SH-SY5Y (cell line): ENCODE measurements around the gene MYL3.

Source experiments
- GATA2 ChIP-seq: IDR thresholded peaks from 2 replicates; pipeline ENCODE4 v1.6.1; 2011; ENCODE audit warnings: mild to moderate bottlenecking, low read depth, low read length
- GATA3 ChIP-seq: IDR thresholded peaks from 2 replicates; pipeline ENCODE4 v1.6.1; 2011; ENCODE audit warnings: low read depth, mild to moderate bottlenecking, low read length, moderate library complexity

Gene MYL3

GRCh38 chr3:46863261-46863782 lies at the start of gene MYL3:
MYL3 (minus strand) TSS chr3:46863444; CDS start chr3:46863390, 54 bp downstream.
- TF ChIP-seq GATA2 = no peak
- TF ChIP-seq GATA3 = no peak

GRCh38 chr3:46912986-46913385 lies 49.7 kb upstream of the MYL3 start:
- no peak for TF ChIP-seq GATA2
- TF ChIP-seq GATA3 = no peak

GRCh38 chr3:46910166-46910760 lies 47.0 kb upstream of the MYL3 start:
- TF ChIP-seq GATA3 (no peak), GATA2 (no peak)

GRCh38 chr3:46909535-46910161 lies 46.4 kb upstream of the MYL3 start:
- TF ChIP-seq GATA2 (no peak), GATA3 (no peak)

GRCh38 chr3:46908986-46909534 lies 45.8 kb upstream of the MYL3 start:
- TF ChIP-seq GATA3 (no peak), GATA2 (no peak)

- TF ChIP-seq GATA2 = no peak
- no peak for TF ChIP-seq GATA3
These were observed 45.2 kb upstream of the MYL3 start for GRCh38 chr3:46908294-46908985.

GRCh38 chr3:46907960-46908293 lies 44.7 kb upstream of the MYL3 start:
- no peak for TF ChIP-seq GATA2
- TF ChIP-seq GATA3 = no peak

DNA sequence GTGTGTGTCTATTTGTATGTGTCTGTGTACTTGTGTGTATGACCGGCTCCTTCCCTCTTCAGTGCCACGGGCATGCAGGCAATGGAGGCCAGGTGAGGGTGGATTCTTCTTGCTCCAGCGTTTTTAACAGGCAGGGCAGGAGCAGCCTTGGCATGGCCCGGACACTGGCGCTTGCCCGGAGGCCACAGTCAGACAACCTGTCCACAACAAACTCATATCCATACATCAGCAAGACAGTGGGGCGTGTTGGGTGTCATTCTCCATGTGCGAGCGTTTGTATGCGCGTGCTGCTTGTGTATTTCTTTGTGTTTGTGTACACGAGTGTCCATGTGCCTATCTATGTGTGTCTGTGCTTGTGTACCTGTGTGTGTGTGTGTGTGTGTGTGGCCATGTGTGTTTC lies 44.0 kb upstream of the MYL3 start:
- no peak for TF ChIP-seq GATA2
- TF ChIP-seq GATA3 = no peak

DNA sequence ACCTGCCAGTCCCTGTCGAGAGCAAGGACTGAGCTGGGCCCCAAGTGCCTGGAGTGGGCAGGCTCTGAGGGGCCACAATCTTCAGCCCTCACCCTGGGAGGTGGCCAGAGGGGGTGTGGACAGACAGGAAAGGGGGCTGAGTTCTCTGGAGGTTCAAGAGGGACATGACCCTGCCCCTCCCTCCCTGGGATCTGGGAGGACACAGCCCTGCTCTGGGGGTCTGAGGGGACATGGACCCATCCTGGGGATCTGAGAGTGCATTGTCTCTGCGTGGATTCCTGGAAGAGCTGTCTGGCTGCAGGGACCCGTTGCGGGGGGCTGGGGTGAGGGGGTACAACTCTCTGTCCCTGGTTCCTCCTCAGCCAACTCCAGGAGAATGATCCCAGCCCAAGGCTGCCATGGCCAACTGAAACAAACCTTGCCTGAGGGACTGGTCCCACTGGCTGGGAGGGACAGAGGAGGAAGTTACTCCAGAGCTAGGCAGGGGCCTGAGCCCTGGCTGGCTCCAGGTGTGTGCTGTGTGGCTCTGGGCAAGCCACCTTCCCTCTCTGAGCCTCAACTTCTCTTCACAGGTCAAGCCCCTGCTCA lies 43.3 kb upstream of the MYL3 start:
- TF ChIP-seq GATA3 = no peak
- TF ChIP-seq GATA2 = no peak

DNA sequence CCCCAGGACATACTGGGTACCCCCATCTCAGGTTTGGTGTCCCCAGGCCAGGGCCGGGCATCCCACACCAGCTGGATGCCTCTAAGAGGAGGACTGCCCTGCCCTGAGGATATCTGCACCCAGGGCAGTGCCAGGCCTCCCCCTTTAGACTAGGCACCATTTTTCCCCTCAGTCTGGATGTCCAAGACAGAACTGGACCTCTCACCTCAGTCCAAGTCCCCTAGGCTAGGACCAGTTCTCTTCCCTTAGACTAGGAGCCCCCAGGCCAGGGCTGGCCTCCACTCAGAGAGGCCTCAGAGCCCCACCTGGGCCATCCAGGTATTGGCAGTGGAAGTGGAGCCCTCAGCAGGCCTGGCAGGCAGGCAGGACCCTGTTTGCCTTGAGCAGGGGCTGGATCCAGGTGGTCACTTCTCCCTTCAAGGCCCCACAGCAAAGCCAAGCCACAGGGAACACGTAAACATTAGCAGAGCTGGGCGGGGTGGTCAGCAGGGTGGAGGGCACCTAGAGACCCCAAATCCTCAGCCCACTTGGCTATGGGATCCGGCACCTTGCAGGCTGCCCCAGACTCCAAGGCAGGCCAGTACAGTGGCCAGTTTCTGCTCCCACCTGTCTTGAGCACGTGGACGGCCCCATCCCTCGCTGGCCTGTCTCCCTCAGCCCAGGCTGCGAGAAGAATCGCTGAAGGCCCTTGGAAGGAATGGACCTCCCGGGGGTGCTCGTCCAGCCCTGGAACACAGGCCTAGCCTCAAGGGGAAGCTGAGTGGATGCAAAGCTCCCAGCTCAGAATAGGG lies 42.6 kb upstream of the MYL3 start:
- TF ChIP-seq GATA3 = no peak
- TF ChIP-seq GATA2 = no peak

GRCh38 chr3:46905213-46905560 lies 41.9 kb upstream of the MYL3 start:
- TF ChIP-seq GATA2 = no peak
- TF ChIP-seq GATA3 = no peak

GRCh38 chr3:46904303-46905212 lies 41.3 kb upstream of the MYL3 start:
- TF ChIP-seq GATA2 (no peak), GATA3 (no peak)
